HFFc6 (cell line): ENCODE results near the gene KRT80. TPM values are rescaled to one million over a fixed set of nuclear protein-coding genes. Genes with fewer than 3 reads are reported as not detected.
A peak's percentile ranks its signal among the peaks of the same experiment; 100 is the strongest.

ENCODE experiments used
- DNase-seq: peaks from one replicate; pipeline ENCODE4 v3.0.0-alpha.2; 2018
- H3K27ac Mint-ChIP-seq: 2 replicates; pipeline ENCODE4 v1.8.0; 2020; ENCODE audit warnings: mild to moderate bottlenecking, mixed read lengths
- H3K27me3 Mint-ChIP-seq: 2 replicates; pipeline ENCODE4 v1.8.0; 2021; ENCODE audit warnings: mild to moderate bottlenecking, moderate library complexity, mixed read lengths; ENCODE audit not compliant: insufficient read depth
- H3K36me3 Mint-ChIP-seq: 2 replicates; pipeline ENCODE4 v1.8.0; 2021; ENCODE audit warnings: low read depth, mixed read lengths
- H3K4me1 Mint-ChIP-seq: 2 replicates; pipeline ENCODE4 v1.8.0; 2020; ENCODE audit warnings: low read depth, mixed read lengths
- H3K4me3 Mint-ChIP-seq: 2 replicates; pipeline ENCODE4 v1.8.0; 2020; ENCODE audit warnings: mild to moderate bottlenecking, moderate library complexity, mixed read lengths
- H3K9me3 Mint-ChIP-seq: 2 replicates; pipeline ENCODE4 v1.8.0; 2020; ENCODE audit warnings: mild to moderate bottlenecking, mixed read lengths
- total RNA-seq, 6 experiments: library from RNA; stranded (reverse); fragmentation: NEBNext Ultra II Directional; extraction: Animal tissue kit (Norgen Biotek cat#: 25700); gene quantifications; 2 replicates in 1 of 6; 3 replicates in 5 of 6; pipeline ENCODE4 v1.2.3, GENCODE V29; 2021
- TF ChIP-seq, protein P1 (sequence below): fragments of 200-600 bp; sonication (generic); IDR thresholded peaks from 2 replicates; pipeline ENCODE4 v1.5.0; 2021; ENCODE audit warnings: antibody characterized with exemption, mild to moderate bottlenecking

Gene KRT80
- total RNA-seq, 6 experiments from 2014 or later: 2.3 to 3.7 (median 2.8) TPM

DNA sequence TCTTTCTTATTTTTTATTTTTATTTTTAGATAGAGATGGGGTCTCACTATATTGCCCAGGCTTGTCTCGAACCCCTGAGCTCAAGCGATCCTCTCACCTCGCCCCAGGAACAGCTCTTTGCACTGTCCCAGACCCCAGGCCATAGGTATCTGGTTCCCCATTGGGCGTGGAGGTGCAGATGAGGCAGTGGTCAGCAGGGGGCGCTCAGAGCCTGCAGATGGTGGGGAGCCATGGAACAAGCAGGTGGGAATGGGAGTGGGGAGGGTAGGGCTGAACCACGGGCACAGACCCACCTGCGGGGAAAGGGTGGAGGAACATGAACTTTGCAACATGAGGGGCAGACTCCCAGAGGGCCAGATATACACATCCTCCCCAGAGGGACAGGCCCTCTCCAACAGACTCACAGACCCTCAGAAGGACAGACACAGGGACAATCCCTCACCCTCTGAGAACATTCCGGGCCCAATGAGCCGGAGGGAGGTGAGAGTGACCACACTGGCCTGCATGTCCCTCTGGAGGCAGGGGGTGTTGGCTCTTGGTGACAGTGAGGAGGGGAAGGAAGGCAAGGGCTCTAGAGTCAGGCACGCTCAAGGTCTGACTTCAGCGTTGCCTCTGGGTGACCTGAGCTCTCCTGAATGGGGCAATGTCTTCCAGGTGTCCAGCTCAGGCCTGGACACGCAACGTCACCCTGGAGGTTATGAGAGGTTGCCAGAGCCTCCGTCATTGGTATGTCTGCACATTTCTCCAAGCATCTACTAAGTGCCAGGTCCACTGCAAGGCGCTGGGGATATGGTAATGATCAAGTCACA is 34.9 kb downstream of the KRT80 start:
- peak; percentile 34 for DNase-seq
- H3K4me1 Mint-ChIP-seq: peaks cover 22% of the 10 kb centered on the region
- no peak overlapping the region; the same call in 1 of the 2 replicates for H3K27ac Mint-ChIP-seq
- H3K27me3 Mint-ChIP-seq: no peaks in the 10 kb centered on the region; the same call in 1 of the 2 replicates
- no peaks in the 10 kb centered on the region for H3K36me3 Mint-ChIP-seq
- H3K4me3 Mint-ChIP-seq: no peak overlapping the region
- no peaks in the 10 kb centered on the region for H3K9me3 Mint-ChIP-seq
- TF ChIP-seq, protein P1, sequence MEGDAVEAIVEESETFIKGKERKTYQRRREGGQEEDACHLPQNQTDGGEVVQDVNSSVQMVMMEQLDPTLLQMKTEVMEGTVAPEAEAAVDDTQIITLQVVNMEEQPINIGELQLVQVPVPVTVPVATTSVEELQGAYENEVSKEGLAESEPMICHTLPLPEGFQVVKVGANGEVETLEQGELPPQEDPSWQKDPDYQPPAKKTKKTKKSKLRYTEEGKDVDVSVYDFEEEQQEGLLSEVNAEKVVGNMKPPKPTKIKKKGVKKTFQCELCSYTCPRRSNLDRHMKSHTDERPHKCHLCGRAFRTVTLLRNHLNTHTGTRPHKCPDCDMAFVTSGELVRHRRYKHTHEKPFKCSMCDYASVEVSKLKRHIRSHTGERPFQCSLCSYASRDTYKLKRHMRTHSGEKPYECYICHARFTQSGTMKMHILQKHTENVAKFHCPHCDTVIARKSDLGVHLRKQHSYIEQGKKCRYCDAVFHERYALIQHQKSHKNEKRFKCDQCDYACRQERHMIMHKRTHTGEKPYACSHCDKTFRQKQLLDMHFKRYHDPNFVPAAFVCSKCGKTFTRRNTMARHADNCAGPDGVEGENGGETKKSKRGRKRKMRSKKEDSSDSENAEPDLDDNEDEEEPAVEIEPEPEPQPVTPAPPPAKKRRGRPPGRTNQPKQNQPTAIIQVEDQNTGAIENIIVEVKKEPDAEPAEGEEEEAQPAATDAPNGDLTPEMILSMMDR: peak; percentile 98

DNA sequence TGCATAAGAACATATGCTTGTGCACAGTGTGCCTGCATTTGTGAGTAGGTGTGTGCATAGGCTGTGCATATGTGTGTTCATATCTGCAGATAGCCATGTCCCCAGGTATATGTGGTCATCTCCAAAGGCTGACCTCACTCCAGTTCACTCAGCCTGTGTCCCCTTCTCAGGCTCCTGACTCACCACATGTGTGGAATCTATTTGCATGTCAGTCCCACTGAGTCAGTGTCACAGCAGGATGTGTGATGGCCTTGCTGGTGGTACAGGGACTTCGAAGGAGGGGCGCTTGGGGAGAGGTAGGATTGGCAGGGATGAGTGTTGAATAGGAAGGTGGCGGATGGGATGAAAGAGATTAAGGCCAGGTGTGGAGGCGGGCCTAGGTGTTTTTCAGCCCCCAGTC is 35.5 kb downstream of the KRT80 start:
- peak; percentile 50 for DNase-seq
- Mint-ChIP-seq H3K4me3 (no peak overlapping the region; the same call in 1 of the 2 replicates), H3K27ac (peak overlapping the region; percentile 56; the same call in 1 of the 2 replicates), H3K9me3 (no peaks in the 10 kb centered on the region), H3K36me3 (no peaks in the 10 kb centered on the region), H3K27me3 (no peaks in the 10 kb centered on the region; the same call in 1 of the 2 replicates), H3K4me1 (peaks cover 28% of the 10 kb centered on the region)
- TF ChIP-seq, protein P1: no peak

DNA sequence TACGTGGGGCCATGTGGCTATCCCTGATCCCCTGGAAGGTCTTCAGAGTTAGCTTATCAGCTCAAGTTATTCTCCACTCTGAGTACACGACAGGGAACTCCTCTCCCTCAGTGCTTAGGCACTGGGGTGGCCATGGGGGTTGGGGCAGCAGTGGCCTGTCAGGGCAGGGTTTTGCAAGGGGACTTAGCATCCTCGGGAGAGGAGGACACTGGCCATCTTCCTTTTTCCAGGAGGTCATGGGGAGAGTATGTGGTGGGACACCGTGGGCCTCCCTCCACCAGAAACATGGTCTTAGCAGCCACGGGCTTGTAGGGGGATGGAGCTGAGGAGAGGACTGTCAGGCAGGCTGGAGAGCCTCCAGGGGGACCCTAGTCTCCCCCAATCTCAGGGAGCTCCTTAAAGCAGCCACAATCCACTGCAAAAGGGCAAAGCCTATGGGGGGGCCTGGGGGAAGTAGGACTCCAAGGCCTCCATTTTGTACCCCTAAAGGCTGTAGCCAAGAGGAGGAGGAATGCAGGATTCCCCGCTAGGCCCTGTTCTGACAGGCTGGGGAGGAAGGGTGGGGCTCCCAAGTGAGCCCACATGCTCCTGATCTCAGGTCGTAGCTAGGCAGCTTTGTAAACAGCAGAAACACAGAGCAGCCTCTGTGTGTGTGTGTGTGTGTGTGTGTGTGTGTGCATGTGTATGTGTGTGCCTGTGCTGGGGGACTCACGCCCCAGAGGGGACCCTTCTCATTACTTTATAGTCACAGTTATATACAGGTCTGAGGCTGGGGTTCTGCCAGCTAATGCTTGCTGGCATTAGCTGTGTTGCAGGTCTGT is 36.6 kb downstream of the KRT80 start:
- no peaks in the 10 kb centered on the region for H3K36me3 Mint-ChIP-seq
- peaks cover 34% of the 10 kb centered on the region for H3K4me1 Mint-ChIP-seq
- H3K27ac Mint-ChIP-seq: peak overlapping the region; percentile 73
- TF ChIP-seq, protein P1: no peak
- H3K9me3 Mint-ChIP-seq: no peaks in the 10 kb centered on the region
- no peak overlapping the region for H3K4me3 Mint-ChIP-seq
- peak; percentile 55 for DNase-seq
- H3K27me3 Mint-ChIP-seq: no peaks in the 10 kb centered on the region; the same call in 1 of the 2 replicates

DNA sequence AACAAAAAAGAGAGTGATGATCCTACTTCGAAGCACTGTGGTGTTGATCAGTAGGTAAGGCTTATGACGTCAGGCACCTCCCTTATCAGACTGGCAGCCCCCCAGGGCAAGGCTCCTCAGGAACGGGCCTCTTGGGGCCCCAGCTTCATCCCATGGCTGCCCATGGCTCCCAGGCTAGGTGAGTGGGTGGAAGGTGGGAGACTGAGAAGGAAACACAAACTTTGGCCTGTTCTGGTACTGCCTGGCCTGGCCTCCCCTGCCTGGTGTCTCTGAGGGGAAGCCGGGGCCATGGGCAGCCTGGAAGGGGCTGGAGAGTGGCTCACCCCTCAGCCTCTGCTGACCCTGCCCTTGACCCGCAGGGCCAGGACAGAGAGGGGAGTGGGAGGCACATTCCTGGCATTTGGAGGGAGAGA is 38.9 kb downstream of the KRT80 start:
- Mint-ChIP-seq H3K9me3 (no peaks in the 10 kb centered on the region), H3K4me1 (peaks cover 47% of the 10 kb centered on the region), H3K36me3 (no peaks in the 10 kb centered on the region), H3K27ac (peak overlapping the region; percentile 26), H3K4me3 (no peak overlapping the region; the same call in 1 of the 2 replicates), H3K27me3 (no peaks in the 10 kb centered on the region; the same call in 1 of the 2 replicates)
- DNase-seq: no peak
- TF ChIP-seq, protein P1: no peak

DNA sequence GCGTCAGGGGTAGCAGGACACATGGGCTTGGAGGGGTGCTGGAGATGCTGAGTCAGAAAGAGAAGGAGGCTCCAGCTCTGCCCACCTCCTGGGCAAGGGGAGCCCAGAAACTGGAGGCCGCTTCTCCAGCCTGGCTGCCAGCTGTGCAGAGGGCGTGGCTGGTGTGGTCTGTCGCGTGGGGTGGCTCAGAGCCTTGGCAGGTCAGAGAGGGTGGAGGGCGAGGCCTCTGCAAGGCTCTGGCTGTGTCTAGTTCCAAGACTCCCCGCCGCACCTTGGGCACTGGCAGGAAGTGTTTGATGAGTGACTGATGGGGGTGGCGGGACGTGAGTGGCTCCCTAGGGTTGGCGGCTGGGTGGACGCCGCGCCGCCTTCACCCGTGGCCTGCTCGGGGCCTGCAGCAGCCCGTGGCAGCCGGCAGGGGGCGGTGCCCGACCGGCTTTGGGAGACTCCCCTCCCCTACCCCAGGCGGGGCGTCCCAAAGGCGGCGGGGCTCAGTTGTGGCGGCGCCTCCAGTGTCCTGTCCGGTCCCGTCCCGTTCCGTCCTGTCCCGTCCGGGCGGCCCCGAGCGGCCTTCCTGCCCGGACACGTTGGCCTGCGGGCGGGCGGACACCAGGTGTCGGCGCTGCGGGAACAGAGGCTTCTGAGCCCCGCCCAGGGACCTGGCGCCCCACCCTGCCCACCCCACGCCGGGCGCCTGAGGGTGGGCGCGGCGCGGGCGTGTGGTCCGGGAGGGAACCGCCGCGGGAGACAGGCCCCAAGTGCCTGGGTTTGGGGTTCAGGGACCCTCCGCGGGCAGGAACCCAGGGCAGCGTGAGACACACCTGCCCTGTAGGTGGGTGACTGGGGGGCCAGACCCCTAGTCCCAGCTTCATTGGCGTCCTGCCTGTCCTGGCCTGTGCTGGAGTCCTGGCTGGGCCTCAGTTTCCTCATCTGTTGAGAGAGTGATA is 39.7 kb downstream of the KRT80 start:
- Mint-ChIP-seq H3K27me3 (no peaks in the 10 kb centered on the region; the same call in 1 of the 2 replicates), H3K36me3 (no peaks in the 10 kb centered on the region), H3K9me3 (no peaks in the 10 kb centered on the region), H3K4me1 (peaks cover 55% of the 10 kb centered on the region), H3K27ac (peak overlapping the region; percentile 67), H3K4me3 (no peak overlapping the region; the same call in none of the 2 replicates)
- DNase-seq: peak; percentile 37
- TF ChIP-seq, protein P1: peak; percentile 97
